Hematopoietic multipotent progenitor cell treated with erythropoietin and hydrocortisone succinate and interleukin-3 and kit ligand, for 6 days (in vitro differentiated cells): ENCODE results near the gene BCAP31.
A peak's percentile ranks its signal among the peaks of the same experiment; 100 is the strongest.

Experiments used
- DNase-seq: peaks from one replicate; pipeline ENCODE4 v3.0.0-alpha.2; 2015

The BCAP31 gene

GRCh38 chrX:153724252-153725038 lies at the start of gene BCAP31, which contains the start of gene ABCD1:
Gene BCAP31, minus strand, starts transcription at chrX:153724387. Its CDS starts 1,143 bp downstream, at chrX:153723244.
Gene ABCD1, plus strand, starts transcription at chrX:153724856. Its CDS starts 411 bp downstream, at chrX:153725267.
- peak; percentile 88 for DNase-seq

GRCh38 chrX:153773218-153773611 lies 49.0 kb upstream of the BCAP31 start:
- DNase-seq: no peak

GRCh38 chrX:153772316-153773217 lies 48.4 kb upstream of the BCAP31 start:
- DNase-seq: no peak

- no peak for DNase-seq
Measured at GRCh38 chrX:153771415-153772315, 47.5 kb upstream of the BCAP31 start.

- DNase-seq: no peak
Measured at GRCh38 chrX:153770601-153771414, 46.6 kb upstream of the BCAP31 start.

GRCh38 chrX:153769865-153770600 lies 45.8 kb upstream of the BCAP31 start:
- DNase-seq: no peak

- DNase-seq: no peak
Measured at GRCh38 chrX:153769158-153769864, 45.1 kb upstream of the BCAP31 start.

- DNase-seq: no peak
Measured at GRCh38 chrX:153768311-153769157, 44.3 kb upstream of the BCAP31 start.

- no peak for DNase-seq
Measured at GRCh38 chrX:153767674-153768055, 43.5 kb upstream of the BCAP31 start.

- DNase-seq: no peak
Measured at GRCh38 chrX:153766871-153767673, 42.9 kb upstream of the BCAP31 start.

- DNase-seq: peak; percentile 87
Measured at GRCh38 chrX:153766098-153766817, 42.1 kb upstream of the BCAP31 start.

GRCh38 chrX:153765138-153766079 lies 41.2 kb upstream of the BCAP31 start:
- DNase-seq: peak; percentile 71

GRCh38 chrX:153764786-153765137 lies 40.6 kb upstream of the BCAP31 start:
- no peak for DNase-seq

GRCh38 chrX:153763989-153764755 lies 40.0 kb upstream of the BCAP31 start, which contains the start of gene PLXNB3:
Gene PLXNB3, plus strand, starts transcription at chrX:153764249. Its CDS starts 1,287 bp downstream, at chrX:153765536.
- peak; percentile 80 for DNase-seq

GRCh38 chrX:153763298-153763932 lies 39.2 kb upstream of the BCAP31 start:
- DNase-seq: no peak
